NOMO-1 (cell line): ENCODE measurements around the gene RNH1.
A peak's percentile ranks its signal among the peaks of the same experiment; 100 is the strongest.

Experiments used
- DNase-seq, 2 experiments: peaks; one replicate each; lab custom pipeline; 2025; ENCODE audit not compliant: unreplicated experiment in 2 of 2; lab: John Stamatoyannopoulos, UW

RNH1 gene

DNA sequence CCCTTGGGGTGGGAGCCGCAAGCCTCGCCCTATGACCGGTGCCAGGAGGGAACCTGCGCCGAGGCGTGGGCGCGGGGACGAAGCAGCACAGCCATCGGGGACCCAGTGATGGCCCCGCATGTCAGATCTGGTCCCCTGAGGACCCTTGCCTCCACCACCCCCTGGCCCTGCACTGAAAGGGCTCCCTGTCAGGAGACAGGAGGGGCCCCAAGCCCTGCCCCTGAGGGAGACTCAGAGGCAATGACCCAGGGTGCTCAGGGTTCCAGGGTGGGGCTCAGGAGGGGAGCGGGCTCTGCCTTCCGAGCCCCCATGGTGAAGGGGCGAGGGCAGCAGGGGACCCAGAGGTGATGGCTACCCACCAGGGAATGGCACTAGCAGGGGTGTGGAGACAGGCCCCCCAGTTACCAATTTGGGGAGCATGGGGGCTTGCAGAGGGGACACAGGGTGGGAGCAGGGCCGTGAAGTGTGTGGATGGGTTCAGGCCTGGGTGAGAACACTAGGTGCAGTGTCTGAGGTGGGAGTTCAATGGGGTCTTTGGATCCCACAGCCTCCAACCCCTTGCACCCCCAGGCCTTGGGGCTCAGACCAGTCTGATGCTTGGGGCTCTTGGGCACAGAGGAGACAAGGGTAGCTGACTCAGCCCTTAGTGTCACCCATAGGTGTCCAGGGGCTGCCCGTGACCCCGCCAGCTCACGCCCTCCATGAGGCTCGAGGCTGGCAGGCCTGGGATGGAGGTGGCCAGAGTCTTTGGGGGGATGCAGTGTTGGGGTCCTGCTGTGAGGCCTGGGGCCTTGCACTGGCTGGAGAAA lies 30.8 kb upstream of the RNH1 start:
- no peak for DNase-seq

DNA sequence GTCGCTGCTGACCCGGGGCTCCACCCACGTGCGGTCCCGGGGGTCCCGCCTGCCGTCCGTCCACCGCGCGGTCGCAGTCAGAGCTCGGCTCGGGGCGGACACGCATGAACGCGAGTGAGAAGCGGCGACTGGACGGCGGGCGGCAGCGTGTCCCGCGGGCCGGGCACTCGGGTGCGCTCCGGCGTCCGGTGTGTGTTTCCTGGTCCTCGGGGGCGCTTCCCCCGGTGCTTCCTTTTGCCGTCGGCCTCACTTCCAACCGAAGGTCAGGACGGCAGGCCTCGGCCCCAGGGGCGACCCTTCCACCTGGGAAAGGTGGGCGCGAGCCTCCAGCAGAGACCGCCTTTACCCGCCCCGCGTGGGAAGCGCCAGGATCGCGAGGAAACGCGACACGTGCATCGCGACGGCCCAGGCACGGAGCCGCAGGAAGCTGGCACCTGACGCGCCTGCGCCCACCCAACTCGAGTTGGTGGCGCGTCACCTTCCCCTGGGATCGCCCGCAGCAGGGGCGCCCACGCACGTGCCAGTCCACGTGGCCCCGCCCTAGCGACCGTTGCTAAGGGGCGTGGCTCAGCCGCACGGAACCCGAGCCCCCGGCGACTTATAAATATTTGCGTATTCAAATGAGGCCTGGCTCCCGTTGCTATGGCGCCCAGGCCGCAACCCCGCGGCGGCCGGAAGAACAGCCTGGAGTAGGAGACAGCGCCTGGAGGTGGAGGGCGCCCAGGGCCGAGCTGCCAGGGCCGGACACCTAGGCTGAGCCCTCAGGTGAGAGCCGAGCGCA lies 30.0 kb upstream of the RNH1 start, which contains the start of gene LRRC56:
Gene LRRC56, plus strand, starts transcription at position 687 of the 781 bp plus-strand sequence. CDS start 3,158 bp downstream, outside the sequence.
- DNase-seq, result peak; percentile 77 to 91

DNA sequence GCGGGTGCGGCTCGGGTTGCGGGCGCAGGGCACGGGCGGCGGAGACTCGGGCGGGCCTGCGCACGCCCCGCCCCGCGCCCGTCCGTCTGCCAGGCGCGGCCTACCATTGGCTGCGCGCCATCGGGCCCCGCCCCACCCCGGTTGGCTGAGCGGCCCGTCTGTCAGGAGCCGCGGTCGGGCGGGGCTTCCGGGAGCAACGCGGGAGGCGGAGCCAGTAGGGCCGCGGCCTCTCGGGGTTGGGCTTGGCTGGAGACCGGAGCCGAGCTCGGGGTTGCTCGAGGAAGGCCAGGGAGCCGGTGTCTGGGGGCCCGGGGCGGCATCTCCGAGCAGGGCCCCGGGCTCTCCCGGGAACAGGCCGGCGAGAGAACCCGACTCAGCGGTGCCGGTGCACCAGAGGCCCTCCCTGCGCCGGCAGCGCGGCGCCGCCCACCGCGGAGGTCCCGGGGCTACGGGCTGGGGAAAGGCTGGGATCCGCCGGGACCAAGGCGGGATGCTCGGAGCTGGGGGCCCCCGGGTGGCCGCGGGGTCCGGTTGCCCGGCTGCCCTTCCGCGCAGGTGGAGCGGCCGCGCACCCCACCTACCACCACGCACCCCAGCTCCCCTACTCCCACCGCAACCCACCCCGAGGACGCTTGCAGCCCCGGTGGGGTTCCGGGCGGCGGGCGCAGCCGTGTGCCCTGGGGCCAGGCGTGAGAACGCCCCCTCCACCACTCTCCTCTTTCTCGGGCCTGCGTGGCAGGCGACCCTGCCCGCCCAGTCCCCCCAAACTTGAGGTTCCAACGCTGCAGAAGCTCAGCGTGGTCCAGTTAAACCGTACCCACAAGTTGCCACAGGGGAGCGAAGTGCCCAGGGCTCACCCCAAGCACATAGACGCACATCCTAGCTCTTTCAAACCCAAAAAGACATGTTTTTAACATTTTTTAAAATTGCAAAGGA lies 28.7 kb upstream of the RNH1 start, which contains the start of gene HRAS:
Gene HRAS, minus strand, starts transcription at position 58 of the 936 bp plus-strand sequence.
- DNase-seq, result peak; percentile 93 to 97

DNA sequence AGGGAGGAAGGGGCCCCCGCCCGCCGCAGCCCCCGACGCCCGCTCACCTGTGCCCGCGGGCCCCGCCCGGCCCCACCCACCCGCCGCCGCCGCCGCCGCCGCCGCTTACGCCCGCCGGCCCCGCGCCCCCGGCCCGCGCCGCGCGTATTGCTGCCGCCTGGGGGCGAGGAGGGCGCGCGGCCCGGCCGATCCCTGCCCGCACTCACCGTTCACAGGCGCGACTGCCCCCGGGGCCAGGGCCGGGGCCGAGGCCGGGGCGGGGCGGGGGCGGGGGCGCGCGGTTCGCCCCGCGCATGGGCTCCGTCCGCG lies 28.1 kb upstream of the RNH1 start:
- no peak for DNase-seq

DNA sequence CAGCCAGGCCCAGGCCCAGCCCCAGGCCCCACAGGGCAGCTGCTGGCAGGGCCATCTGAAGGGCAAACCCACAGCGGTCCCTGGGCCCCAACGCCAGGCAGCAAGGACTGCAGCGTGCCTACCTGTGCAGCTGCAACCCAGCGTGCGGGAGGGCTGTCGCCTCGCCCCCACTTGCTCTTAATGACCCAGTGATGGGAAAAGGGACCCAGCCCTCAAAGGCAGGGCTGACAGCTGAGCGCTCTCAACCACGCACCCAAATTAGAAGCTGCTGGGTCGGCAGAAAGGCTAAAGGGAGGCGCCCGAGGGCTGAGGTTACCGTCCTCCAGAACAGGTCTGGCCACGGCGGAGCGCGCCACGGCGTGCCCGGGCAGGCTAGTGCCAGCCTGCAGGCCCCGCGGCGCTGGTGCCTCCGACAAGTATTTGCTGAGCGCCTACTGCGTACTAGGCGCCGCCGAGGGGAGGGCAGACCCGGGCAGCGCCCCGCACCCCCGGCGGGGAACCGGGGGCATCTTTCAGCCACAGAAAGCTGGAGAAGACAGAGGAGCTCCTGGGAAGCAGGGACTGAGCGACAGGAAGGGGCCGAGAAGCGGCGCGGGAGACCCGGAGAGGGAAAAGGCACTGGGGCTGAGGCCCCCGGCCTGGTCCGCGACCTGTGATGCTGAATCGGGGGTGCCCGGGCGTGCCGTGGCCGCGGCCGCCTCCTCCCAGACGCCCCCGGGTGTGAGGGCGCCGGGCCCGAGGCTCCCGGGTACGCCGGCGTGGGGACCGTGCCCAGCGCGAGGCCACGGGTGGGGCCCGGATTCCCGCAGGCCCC lies 27.6 kb upstream of the RNH1 start:
- DNase-seq, result peak in 1 of 2 experiments; percentile 31

DNA sequence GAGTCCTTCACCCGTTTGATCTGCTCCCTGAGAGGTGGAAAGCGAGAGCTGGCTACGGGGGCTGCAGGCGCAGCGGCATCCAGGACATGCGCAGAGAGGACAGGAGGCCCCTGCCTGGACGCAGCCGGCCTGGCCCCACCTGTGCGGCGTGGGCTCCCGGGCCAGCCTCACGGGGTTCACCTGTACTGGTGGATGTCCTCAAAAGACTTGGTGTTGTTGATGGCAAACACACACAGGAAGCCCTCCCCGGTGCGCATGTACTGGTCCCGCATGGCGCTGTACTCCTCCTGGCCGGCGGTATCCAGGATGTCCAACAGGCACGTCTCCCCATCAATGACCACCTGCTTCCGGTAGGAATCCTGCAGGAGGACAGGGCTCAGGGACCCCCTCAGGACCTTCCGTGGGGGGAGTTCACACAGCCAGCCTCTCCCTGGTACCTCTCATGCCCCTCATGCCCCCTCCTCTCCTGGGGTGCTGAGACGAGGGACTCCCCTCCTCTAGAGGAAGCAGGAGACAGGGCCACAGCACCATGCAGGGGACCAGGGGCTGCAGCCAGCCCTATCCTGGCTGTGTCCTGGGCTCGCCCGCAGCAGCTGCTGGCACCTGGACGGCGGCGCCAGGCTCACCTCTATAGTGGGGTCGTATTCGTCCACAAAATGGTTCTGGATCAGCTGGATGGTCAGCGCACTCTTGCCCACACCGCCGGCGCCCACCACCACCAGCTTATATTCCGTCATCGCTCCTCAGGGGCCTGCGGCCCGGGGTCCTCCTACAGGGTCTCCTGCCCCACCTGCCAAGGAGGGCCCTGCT lies 26.7 kb upstream of the RNH1 start:
- no peak for DNase-seq

DNA sequence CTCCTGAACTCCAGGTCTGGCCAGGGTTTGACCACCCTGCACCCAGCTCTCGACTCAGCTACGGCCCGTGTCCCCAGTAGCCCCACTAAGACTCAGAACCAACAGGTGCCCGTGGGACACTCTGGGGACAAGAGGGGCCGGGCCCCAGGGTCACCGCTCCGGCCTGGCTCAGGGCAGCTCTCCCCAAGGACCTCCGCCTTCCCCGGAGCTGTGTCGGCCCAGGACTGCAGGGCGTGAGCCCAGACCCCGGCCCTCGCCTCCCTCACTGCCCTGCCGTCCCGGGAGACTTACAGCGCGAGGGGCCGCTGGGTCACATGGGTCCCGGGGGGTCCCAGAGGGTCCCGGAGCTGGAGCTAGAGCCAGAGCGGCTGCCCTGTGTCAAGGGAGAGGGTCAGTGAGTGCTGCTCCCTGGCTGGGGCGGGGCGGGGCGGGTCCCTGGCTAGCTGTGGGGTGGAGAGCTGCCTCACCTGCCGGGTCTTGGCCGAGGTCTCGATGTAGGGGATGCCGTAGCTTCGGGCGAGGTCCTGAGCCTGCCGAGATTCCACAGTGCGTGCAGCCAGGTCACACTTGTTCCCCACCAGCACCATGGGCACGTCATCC lies 26.0 kb upstream of the RNH1 start:
- no peak for DNase-seq

DNA sequence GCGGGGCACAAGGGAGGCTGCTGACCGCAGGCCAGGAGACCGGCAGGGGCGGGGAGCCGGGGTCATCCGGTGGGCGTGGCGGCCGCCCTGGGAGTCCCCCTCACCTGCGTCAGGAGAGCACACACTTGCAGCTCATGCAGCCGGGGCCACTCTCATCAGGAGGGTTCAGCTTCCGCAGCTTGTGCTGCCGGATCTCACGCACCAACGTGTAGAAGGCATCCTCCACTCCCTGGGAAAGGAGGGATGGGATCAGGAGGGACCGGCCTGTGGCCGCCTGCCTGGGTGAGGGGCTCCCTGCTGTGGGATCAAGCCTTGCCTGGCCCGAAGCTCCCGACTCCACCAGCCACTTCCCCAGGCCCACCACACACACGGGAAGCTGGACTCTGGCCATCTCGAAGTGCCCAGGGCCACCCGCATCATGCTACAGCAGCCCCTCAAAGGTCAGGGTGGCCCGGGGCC lies 25.5 kb upstream of the RNH1 start:
- DNase-seq, result no peak

DNA sequence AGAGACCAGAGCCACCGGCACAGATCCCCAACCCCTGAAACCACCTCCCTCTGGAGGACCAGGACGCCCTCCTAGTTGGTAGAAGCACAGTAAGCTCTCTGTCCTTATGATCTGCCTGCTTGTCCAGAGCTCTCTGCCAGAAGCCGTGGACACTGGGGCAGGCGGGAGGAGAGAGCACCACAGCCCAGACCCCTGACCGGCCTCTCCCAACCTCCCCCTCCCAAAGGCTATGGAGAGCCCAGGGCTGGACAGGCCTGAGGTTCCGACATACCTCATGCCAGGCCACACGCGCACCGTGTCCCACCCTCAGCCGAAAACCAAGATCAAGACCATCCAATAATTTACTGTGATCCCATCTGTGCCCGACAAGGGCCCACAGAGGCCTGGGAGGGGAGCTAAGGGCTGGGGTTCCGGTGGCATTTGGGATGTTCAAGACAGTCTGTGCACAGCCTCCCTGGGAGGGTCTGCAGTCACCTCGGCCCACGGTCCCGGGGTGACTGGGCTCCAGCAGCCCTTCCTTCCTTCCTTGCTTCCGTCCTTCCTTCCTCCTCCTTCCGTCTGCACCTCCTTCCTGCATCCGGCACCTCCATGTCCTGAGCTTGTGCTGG lies 25.0 kb upstream of the RNH1 start:
- no peak for DNase-seq

DNA sequence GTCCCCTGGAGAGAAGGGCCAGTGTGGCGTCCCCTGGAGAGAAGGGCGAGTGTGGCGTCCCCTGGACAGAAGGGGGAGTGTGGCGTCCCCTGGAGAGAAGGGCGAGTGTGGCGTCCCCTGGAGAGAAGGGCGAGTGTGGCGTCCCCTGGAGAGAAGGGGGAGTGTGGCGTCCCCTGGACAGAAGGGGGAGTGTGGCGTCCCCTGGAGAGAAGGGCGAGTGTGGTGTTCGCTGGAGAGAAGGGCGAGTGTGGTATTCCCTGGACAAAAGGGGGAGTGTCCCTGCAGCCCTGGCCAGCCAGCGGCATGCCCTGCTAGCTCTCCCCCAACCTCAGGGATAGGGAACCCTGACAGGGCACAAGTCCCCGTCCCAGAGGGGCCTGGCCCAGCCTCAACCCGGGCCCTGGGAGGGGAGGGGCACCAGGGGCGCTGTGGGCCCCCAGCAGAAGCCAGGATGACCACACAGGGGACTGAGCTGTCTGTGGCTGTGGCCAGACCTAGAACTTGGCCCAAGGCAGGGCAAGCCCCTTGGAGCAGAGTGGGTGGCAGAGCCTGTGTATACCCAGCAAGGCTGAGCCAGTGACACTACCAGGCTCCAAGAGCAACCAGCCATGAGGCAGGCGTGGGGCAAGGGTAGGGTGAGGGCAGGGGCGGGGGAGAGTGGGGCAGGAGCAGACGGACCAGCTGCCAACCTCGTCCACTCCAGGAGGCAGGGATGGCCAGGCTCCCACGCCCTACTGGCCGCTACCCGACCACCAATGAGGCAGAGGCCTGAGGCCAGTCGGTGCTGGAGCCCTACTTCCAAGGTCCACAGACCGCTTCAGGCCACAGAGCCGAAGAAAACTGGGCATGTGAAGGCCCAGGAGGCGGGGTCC lies 24.2 kb upstream of the RNH1 start:
- no peak for DNase-seq

DNA sequence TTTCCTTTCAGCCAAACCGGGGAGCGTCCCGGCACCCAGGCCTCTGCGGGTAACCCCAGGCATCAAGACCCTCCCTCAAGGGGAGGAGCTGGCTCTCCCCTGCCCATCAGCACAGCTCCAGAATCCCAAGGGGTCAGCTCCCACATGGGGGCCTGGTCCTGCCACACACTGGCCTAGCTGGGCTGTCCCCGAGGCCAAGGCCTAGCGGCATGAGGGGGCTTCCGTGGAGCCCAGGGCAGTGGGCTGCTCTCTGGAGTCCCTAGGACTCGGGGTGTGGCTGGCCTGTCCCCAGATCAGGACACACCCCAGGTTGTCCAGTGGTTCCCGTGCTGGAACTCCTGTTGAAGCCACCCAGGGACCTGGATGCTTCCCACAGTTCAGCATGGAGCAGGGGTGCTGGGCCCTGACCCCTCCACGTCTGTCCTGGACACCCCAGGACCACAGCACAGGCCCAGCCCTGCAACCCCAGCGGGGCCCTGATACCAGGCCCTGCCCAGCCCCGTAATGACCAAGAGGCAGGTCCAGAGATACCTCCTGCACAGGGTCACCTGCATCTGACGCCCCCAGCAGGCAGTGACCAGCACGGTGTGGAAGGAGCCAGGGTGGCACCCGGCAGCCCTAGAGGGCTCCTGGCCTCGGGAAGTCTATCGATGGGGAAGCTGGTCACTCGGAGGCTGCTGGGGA lies 22.8 kb upstream of the RNH1 start:
- no peak for DNase-seq

DNA sequence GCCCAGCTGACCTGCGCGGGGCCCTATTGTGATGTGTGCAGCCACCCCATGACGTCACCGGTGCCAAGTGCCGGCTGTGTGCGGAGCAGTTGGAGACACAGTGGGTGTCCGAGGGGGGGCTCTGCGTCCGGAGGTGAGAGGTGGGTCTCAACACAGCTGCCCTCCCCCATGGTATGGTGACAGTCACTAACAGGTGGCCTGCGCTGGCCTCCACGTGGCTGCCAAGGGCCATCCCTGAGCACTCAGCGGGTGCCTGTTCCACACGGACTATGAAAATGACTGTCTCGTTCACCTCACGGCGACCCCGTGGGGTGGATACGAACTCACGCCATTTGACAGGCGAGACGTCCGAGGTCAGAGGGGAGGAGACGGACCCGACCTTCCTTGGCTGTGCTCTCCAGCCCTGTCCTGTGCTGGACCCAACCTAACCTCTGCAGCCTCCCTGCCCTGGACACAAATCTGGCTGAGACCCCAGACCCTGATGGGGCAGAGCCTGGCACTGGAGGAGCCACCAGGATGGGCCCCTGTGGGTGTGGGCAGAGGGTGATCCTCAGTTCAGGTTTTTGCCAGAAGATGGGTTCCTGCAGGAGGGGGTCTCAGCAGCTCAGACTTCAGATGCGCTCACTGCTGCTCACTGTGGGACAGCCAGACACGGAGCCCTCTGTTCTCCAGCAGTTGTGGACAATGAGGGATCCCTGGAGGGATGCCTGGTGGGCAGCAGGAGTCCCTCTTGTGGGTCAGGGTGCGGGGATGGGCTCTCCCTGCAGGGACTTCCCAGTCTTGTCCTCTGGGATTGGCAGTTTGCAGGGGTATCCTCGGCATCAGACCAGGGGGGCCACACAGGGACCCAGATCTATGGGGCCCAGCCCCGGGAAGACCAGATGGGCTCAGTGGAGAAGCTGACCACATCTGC lies 22.0 kb upstream of the RNH1 start:
- no peak for DNase-seq

DNA sequence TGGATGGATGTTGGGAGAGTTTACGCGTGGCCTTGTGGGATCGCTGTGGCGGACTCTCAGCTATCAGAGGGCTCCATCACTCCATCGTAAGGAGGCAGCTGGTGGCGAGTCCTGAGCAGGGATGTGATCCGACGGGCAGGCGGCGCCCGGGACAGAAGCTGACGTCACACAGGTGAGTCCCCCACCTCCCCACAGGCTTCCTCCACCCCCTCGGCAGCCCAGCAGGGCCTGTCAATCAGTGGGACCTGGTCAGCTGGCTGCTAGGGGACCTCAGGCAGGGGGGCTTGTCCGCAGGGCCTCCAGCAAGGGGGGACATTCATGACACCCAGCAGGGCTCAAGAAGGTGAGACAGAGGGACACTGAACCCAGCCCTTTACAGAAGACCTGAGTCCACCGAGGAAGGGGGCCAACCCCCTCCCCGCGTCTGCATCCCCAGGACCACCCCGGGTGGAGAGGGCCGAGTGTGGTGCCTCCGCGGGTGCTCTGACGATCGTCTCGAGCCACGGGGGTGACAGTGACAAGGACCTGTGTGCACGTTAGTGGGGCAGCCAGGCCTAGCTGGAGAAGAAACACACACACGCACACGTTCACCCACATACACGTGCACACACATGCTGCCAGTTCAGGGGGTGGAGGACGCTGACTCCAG lies 21.2 kb upstream of the RNH1 start:
- no peak for DNase-seq

DNA sequence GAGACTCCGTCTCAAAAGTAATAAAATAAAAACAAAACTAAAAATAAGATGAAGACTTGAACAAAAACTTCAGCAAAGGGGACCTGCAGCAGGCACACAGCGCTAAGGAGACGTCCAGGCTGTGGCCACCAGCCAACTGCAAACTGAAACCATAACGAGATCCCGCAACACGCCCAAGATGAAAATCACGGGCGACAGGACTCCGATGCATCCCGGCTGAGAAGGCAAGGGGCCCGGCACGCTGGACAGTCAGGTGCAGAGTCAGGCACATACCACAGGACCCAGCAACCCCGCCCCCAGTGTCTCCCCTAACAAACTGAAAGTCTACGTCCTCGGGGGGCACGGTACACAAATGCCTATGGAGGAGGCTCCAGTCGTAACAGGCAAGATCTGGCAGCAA lies 19.1 kb upstream of the RNH1 start:
- DNase-seq, result no peak

DNA sequence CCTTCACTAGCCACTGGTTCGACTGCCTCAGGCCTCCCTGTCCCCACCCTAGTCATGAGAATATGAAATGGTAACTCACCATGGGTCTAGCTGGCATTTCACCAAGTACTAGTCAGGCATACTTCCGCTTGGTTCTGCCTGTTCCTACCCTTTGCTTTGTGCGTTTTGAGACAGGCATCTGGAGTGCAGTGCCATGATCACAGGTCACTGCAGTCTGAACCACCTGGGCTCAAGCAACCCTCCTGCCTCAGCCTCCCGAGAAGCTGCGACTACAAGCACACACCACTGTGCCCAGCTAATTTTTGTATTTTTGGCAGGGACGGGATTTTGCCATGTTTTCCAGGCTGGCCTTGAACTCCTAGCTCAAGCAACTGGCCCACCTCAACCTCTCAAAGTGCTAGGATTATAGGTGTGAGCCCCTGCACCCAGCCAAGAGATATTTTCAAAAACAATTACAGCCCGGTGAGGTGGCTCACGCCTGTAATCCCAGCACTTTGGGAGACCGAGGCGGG lies 14.2 kb upstream of the RNH1 start:
- DNase-seq, result no peak
